Fibroblast of lung (primary cell): ENCODE data around the gene SYT7. TPM values are rescaled to one million over a fixed set of nuclear protein-coding genes. Genes with fewer than 3 reads are reported as not detected.

Experiments
- DNase-seq, 2 donors: peaks; one replicate each; pipeline versions ENCODE4 v3.0.0 to v3.0.0-alpha.2; 2010; ENCODE audit warnings: low read depth in 2 of 2
- H2AFZ ChIP-seq: 2 replicates; pipeline ENCODE4 v1.5.1; 2012; ENCODE audit warnings: low read length, control low read depth, inconsistent platforms
- H3K27ac ChIP-seq: 2 replicates; pipeline ENCODE4 v1.5.1; 2011; ENCODE audit warnings: low read length, control low read depth; ENCODE audit not compliant: insufficient read depth
- H3K27me3 ChIP-seq: 2 replicates; pipeline ENCODE4 v1.5.1; 2011; ENCODE audit warnings: mild to moderate bottlenecking, low read length; ENCODE audit not compliant: control insufficient read depth, insufficient read depth
- H3K36me3 ChIP-seq: 2 replicates; pipeline ENCODE4 v1.5.1; 2011; ENCODE audit warnings: low read length; ENCODE audit not compliant: control insufficient read depth, insufficient read depth
- H3K4me1 ChIP-seq: 2 replicates; pipeline ENCODE4 v1.5.1; 2011; ENCODE audit warnings: low read length; ENCODE audit not compliant: control insufficient read depth, insufficient read depth; ENCODE audit errors: extremely low read depth
- H3K4me2 ChIP-seq: 2 replicates; pipeline ENCODE4 v1.5.1; 2011; ENCODE audit warnings: low read length, control low read depth; ENCODE audit not compliant: insufficient read depth; ENCODE audit errors: extremely low read depth
- H3K4me3 ChIP-seq, 4 experiments: fragments of 200-600 bp in 1 of 4; sonication (generic) in 1 of 4; replicated peaks in 1 of 4; 2 replicates each; pipeline ENCODE4 v1.5.1; 2011 to 2016; ENCODE audit warnings: low read length in 4 of 4, low read depth in 3 of 4, mild to moderate bottlenecking in 3 of 4, control low read depth in 2 of 4, inconsistent platforms in 1 of 4, mixed read lengths in 1 of 4; ENCODE audit not compliant: insufficient read depth in 1 of 4; ENCODE audit errors: control extremely low read depth in 1 of 4
- H3K79me2 ChIP-seq: 2 replicates; pipeline ENCODE4 v1.5.1; 2012; ENCODE audit warnings: mild to moderate bottlenecking, low read length, inconsistent platforms; ENCODE audit not compliant: control insufficient read depth, insufficient read depth
- H3K9ac ChIP-seq: 2 replicates; pipeline ENCODE4 v1.5.1; 2011; ENCODE audit warnings: mild to moderate bottlenecking, low read length, control low read depth; ENCODE audit not compliant: insufficient read depth
- H3K9me3 ChIP-seq: 2 replicates; pipeline ENCODE4 v1.5.1; 2012; ENCODE audit warnings: low read depth, low read length; ENCODE audit not compliant: control insufficient read depth, insufficient read depth
- H4K20me1 ChIP-seq: 2 replicates; pipeline ENCODE4 v1.5.1; 2011; ENCODE audit warnings: low read length; ENCODE audit not compliant: control insufficient read depth, insufficient read depth; ENCODE audit errors: extremely low read depth
- EZH2 ChIP-seq: IDR thresholded peaks from 2 replicates; pipeline ENCODE4 v1.5.1; 2012; ENCODE audit warnings: low read length, control low read depth, mild to moderate bottlenecking; ENCODE audit errors: missing control alignments
- polyA plus RNA-seq, 2 donors: library from polyadenylated mRNA; depleted of rRNA in 1 of 2; stranded (reverse) in 1 of 2; unstranded in 1 of 2; fragments of >200 nt; gene quantifications; 2 replicates each; pipeline ENCODE4 v1.2.1, GENCODE V29; 2011 to 2012; ENCODE audit warnings: missing spikeins in 1 of 2
- total RNA-seq: library from RNA; depleted of rRNA; stranded (reverse); fragments of >200 nt; gene quantifications from 2 replicates; pipeline ENCODE4 v1.2.1, GENCODE V29; 2014
- TF ChIP-seq, protein P1 (sequence below), 2 donors: IDR thresholded peaks in 1 of 2; conservative IDR thresholded peaks in 1 of 2; 1 replicate in 1 of 2; 2 replicates in 1 of 2; pipeline ENCODE4 v1.5.1; 2011 to 2012; ENCODE audit warnings: low read length in 2 of 2, control low read depth in 1 of 2, inconsistent platforms in 1 of 2, low read depth in 1 of 2, mild to moderate bottlenecking in 1 of 2

SYT7 gene
- total and polyA plus RNA-seq, 2 donors (not counting 1 experiment from before 2014, with no cell fraction given) = 2.5 to 25.9 TPM

DNA sequence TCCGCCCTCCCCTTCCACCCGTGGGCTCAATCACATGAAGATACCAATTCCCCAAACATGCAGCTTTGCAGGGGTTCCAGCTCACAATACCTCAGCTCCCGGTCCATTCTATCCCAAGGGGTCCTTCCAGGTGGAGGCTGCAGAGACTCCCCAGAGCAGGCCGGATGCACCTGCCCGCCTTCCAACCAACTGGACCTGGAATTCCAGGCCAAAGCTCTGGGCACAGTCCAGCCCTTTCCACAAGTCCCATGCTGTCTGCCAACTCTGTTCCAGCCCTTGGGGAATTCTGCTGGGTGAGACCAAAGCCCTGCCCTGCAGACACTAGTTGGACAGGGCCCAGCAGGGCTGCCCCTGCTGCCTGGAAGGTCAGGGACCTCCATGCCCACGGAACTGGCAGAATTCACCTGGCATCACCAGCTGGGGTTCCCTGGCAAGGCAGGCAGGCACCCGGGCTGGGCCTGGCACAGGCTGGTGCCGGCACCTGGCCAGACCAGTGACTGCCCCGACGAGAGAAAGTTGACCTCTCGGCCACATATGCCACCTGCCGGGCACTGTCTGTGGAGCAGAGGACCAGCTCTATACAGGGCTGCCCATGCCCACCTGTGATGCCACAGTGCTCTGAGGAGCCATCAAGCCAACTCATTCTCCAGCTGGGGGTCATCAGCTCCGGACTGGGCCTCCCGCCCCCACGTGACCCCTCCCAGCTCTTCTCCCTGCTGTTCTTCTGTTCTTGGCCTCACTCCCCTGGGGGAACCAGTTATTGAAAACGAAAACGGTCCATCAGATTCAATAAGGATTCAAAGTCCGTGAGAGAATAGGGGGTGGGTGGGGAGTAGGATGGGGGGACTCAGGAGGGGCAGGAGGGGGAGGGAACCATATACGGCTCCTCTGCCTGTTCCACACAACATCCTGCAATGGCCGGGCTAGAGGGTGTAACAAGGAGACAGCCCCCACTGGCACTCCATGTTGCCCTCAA is 4.7 kb downstream of the SYT7 start:
- H3K9me3 ChIP-seq = no peaks in the 10 kb centered on the region
- no peak overlapping the region for H2AFZ ChIP-seq
- H3K4me1 ChIP-seq = no peaks in the 10 kb centered on the region
- H3K9ac ChIP-seq = no peak overlapping the region
- no peak for DNase-seq
- H3K4me2 ChIP-seq = no peak overlapping the region
- peaks cover 10% of the 10 kb centered on the region for H3K27me3 ChIP-seq
- TF ChIP-seq, protein P1, sequence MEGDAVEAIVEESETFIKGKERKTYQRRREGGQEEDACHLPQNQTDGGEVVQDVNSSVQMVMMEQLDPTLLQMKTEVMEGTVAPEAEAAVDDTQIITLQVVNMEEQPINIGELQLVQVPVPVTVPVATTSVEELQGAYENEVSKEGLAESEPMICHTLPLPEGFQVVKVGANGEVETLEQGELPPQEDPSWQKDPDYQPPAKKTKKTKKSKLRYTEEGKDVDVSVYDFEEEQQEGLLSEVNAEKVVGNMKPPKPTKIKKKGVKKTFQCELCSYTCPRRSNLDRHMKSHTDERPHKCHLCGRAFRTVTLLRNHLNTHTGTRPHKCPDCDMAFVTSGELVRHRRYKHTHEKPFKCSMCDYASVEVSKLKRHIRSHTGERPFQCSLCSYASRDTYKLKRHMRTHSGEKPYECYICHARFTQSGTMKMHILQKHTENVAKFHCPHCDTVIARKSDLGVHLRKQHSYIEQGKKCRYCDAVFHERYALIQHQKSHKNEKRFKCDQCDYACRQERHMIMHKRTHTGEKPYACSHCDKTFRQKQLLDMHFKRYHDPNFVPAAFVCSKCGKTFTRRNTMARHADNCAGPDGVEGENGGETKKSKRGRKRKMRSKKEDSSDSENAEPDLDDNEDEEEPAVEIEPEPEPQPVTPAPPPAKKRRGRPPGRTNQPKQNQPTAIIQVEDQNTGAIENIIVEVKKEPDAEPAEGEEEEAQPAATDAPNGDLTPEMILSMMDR (conservative IDR thresholded peaks at IDR 0.05 in 1 of 2, IDR thresholded peaks at IDR 0.05 in 1 of 2; ENCODE audit: low read depth in 1 of 2, low read length in 2 of 2) = no peak
- no peak for TF ChIP-seq EZH2
- H3K27ac ChIP-seq = no peak overlapping the region
- no peaks in the 10 kb centered on the region for H3K36me3 ChIP-seq
- no peak overlapping the region for H3K4me3 ChIP-seq
- no peaks in the 10 kb centered on the region for H3K79me2 ChIP-seq
- H4K20me1 ChIP-seq = no peaks in the 10 kb centered on the region

GRCh38 chr11:61574611-61575010 is 6.3 kb downstream of the SYT7 start:
- H3K27ac ChIP-seq = no peak overlapping the region

DNA sequence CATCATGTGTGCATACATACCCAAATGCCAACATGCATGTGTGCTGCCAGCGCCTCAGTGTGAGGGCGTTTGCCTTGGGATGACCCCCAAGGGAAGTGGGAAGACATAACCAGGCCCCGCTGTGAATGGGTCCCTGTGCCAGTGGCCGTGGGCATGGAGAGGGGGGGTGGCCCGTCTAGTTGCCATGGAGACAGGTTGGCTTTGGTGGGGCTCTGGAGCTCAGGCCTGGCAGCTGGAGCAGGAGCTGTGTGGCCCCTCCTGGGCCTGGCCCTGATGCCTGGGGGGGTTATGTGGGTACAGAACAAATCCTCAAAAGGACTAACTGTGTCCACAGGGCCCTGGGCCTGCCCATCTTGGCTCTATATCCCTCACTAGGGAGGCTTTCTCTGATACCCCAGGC is 8.0 kb downstream of the SYT7 start:
- H2AFZ ChIP-seq = no peak overlapping the region
- TF ChIP-seq, protein P1 (conservative IDR thresholded peaks at IDR 0.05 in 1 of 2, IDR thresholded peaks at IDR 0.05 in 1 of 2; ENCODE audit: low read depth in 1 of 2, low read length in 2 of 2) = no peak
- TF ChIP-seq EZH2 = no peak
- no peaks in the 10 kb centered on the region for H3K4me1 ChIP-seq
- no peaks in the 10 kb centered on the region for H3K79me2 ChIP-seq
- no peak overlapping the region for H3K27ac ChIP-seq
- peaks cover 13% of the 10 kb centered on the region for H3K27me3 ChIP-seq
- no peak overlapping the region for H3K9ac ChIP-seq
- H3K4me2 ChIP-seq = no peak overlapping the region
- no peak overlapping the region for H3K4me3 ChIP-seq
- H3K9me3 ChIP-seq = no peaks in the 10 kb centered on the region
- no peaks in the 10 kb centered on the region for H4K20me1 ChIP-seq
- DNase-seq = no peak
- H3K36me3 ChIP-seq = no peaks in the 10 kb centered on the region

More at GRCh38 chr11:61574611-61575010, 6.3 kb downstream of the SYT7 start:
- H3K9me3 ChIP-seq = no peaks in the 10 kb centered on the region
- no peaks in the 10 kb centered on the region for H3K4me1 ChIP-seq
- TF ChIP-seq, protein P1 (conservative IDR thresholded peaks at IDR 0.05 in 1 of 2, IDR thresholded peaks at IDR 0.05 in 1 of 2; ENCODE audit: low read depth in 1 of 2, low read length in 2 of 2) = no peak
- no peak for TF ChIP-seq EZH2
- no peak for DNase-seq
- no peak overlapping the region for H3K9ac ChIP-seq
- H3K79me2 ChIP-seq = no peaks in the 10 kb centered on the region
- H2AFZ ChIP-seq = no peak overlapping the region
- H3K4me3 ChIP-seq = no peak overlapping the region
- H3K4me2 ChIP-seq = no peak overlapping the region
- H3K36me3 ChIP-seq = no peaks in the 10 kb centered on the region
- H4K20me1 ChIP-seq = no peaks in the 10 kb centered on the region
- peaks cover 6% of the 10 kb centered on the region for H3K27me3 ChIP-seq
